Smooth muscle cell of the umbilical artery (primary cell): ENCODE data around the gene TIMM29. TPM values are rescaled to one million over a fixed set of nuclear protein-coding genes. Genes with fewer than 3 reads are reported as not detected.

Experiments used
- total RNA-seq: library from RNA; depleted of rRNA; stranded (reverse); fragments of >200 nt; gene quantifications from 2 replicates; pipeline ENCODE4 v1.2.3, GENCODE V29; 2014

The TIMM29 gene
- 33.9 and 39.5 TPM in 2 replicates for total RNA-seq

DNA sequence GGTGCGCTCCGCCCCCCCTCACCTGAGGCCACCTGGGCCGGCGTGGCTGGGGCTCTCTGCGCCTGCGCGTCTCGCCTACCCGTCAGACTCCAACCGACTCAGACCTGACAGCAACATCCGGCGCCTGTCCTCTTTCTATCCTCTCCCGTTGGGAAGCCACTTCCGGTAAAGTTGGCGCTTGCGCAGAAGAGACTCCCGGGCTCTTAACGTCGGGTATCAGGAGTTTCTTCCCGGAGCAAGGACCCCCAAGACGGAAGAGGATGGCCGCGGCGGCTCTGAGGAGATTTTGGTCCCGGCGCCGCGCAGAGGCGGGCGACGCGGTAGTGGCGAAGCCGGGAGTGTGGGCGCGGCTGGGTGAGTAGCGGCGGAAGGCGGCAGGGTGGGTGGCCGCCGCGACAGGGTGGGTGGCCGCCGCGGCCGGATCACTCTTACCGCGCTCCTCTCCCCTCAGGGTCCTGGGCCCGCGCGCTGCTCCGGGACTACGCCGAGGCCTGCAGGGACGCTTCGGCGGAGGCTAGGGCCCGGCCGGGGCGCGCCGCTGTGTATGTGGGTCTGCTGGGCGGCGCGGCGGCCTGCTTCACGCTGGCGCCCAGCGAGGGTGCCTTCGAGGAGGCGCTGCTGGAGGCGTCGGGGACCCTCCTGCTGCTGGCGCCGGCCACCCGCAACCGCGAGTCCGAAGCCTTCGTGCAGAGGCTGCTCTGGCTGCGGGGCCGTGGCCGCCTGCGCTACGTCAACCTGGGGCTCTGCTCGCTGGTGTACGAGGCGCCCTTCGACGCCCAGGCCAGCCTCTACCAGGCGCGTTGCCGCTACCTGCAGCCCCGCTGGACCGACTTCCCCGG, at the start of gene TIMM29, which contains the start of gene YIPF2:
TSS of gene TIMM29 (plus strand) at position 249 of the 839 bp plus-strand sequence. CDS start at position 261, 12 bp downstream.
TSS of gene YIPF2 (minus strand) at position 77 of the 839 bp plus-strand sequence. CDS start 229 bp downstream, outside the sequence.

DNA sequence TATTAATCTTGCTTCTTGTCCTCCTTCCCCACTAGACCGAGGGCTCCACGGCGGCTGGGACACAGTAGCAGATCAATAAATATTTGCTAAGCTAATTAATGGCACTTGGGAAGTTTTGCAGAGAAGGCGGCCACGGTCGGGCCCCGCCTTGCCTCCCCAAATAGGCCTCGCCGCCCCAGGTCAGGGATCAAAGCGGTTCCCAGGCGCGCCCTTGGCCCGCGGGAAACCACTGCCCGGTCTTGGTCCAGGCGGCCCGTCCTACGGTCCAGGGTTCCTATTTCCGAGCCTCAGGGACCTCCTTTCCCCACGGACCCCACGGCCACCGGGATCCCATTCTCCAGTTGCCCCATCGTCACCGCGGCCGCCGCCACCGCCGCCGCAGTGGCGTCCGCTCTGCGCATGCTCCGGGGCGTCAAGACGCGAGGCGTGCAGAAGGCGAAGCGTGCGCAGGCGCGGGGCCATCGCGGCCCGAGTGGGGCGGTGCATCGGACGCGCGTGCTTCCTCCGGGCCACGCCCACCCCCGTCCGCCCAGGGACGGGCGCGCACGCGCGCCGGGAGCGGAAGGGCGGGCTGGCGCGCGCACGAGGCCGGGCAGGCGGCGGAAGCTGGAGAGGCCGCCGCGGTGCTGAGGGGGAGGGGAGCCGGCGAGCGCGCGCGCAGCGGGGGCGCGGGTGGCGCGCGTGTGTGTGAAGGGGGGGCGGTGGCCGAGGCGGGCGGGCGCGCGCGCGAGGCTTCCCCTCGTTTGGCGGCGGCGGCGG, 31.9 kb downstream of the TIMM29 start, which contains the start of gene SMARCA4:
TSS of gene SMARCA4 (plus strand) at position 717 of the 759 bp plus-strand sequence. CDS start 23,122 bp downstream, outside the sequence.

Other genes starting within 250 kb of the TIMM29 start
- gene QTRT1, start 227.4 kb upstream of the TIMM29 start, total RNA-seq = 20.1 and 26.4 TPM in 2 replicates
- 76.6 and 120 TPM in 2 replicates for gene DNM2, start 210.7 kb upstream of the TIMM29 start, total RNA-seq
- 49.0 and 91.5 TPM in 2 replicates for gene TMED1, start 92.6 kb upstream of the TIMM29 start, total RNA-seq
- 0.30 and 0.69 TPM in 2 replicates for gene C19orf38, start 80.4 kb upstream of the TIMM29 start, total RNA-seq
- gene CARM1, start 57.3 kb upstream of the TIMM29 start, total RNA-seq = 18.1 and 50.1 TPM in 2 replicates
- 119 and 165 TPM in 2 replicates for gene YIPF2, start 172 bp upstream of the TIMM29 start, total RNA-seq
- 74.2 and 163 TPM in 2 replicates for gene SMARCA4, start 32.2 kb downstream of the TIMM29 start, total RNA-seq
- gene LDLR, start 160.7 kb downstream of the TIMM29 start, total RNA-seq = 271 and 284 TPM in 2 replicates
- 3.9 and 16.1 TPM in 2 replicates for gene SPC24, start 227.0 kb downstream of the TIMM29 start, total RNA-seq